ENCODE data around the gene ANKFN1. TPM values are rescaled to one million over a fixed set of nuclear protein-coding genes. Genes with fewer than 3 reads are reported as not detected.

ANKFN1 gene
- total RNA-seq, 4 donors from 2014 or later, result 0.40 TPM; not detected in 3

DNA sequence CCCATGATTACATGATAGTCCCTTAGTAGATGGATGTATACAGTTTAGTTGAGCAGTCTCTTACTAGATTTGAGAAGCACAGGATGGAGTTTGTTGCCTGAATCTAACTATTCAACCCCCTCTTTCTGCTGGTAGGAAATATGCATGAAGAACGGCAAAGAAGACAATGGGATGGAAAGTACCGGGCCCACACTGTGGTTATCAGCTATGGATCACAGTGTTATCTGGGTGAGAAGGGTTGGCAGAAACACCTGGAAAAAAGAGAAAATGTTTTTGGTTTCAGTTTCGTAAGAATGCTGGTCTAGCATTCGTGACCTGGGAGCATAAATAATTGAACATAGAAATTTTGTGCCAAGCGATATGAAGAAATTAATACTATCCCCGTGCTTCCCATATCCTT, 53.1 kb downstream of the ANKFN1 start:
- Histone ChIP-seq H3K27ac (replicated peaks in 1 of 4) (no peak overlapping the region), H3K36me3 (no peaks in the 10 kb centered on the region), H3K27me3 (no peaks in the 10 kb centered on the region), H3K4me1 (no peaks in the 10 kb centered on the region), H3K9me3 (peaks cover 0 to 4% (median 0%) of the 10 kb centered on the region in 4 donors), H3K4me3 (no peak overlapping the region)
- DNase-seq (ENCODE audit: extremely low spot score), result no peak
- TF ChIP-seq POLR2A (IDR thresholded peaks at IDR 0.05; ENCODE audit: low read depth), result no peak
- TF ChIP-seq, protein P1, sequence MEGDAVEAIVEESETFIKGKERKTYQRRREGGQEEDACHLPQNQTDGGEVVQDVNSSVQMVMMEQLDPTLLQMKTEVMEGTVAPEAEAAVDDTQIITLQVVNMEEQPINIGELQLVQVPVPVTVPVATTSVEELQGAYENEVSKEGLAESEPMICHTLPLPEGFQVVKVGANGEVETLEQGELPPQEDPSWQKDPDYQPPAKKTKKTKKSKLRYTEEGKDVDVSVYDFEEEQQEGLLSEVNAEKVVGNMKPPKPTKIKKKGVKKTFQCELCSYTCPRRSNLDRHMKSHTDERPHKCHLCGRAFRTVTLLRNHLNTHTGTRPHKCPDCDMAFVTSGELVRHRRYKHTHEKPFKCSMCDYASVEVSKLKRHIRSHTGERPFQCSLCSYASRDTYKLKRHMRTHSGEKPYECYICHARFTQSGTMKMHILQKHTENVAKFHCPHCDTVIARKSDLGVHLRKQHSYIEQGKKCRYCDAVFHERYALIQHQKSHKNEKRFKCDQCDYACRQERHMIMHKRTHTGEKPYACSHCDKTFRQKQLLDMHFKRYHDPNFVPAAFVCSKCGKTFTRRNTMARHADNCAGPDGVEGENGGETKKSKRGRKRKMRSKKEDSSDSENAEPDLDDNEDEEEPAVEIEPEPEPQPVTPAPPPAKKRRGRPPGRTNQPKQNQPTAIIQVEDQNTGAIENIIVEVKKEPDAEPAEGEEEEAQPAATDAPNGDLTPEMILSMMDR (IDR thresholded peaks at IDR 0.05), result no peak
- no peak for TF ChIP-seq EP300 (IDR thresholded peaks at IDR 0.05)
- no peak for TF ChIP-seq POLR2AphosphoS5 (IDR thresholded peaks at IDR 0.05)
- 89% methylated on average over 6 of the region's 6 CpGs for WGBS
- intact Hi-C loops (cut with DNase I), result no loop called here

DNA sequence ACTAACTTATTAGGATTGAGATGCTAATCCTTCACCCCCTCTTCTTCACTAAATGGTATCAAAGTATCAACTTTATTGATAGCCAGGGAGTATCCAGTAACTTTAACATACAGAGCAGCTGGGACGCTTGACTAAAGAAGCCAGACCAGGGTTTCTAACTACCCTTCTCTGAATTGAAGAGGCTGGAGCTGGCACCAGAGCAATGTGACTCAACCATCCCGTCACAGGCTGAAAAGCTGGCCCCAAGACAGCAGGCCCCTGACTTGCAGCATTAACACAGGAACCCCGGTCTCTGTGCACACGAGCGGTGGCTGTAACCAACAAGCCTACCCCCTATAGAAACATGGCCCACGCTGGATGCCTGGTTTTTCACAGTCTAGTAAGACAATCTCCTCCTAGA, 59.8 kb downstream of the ANKFN1 start:
- no peak for TF ChIP-seq POLR2AphosphoS5 (IDR thresholded peaks at IDR 0.05)
- TF ChIP-seq, protein P1 (IDR thresholded peaks at IDR 0.05), result no peak
- TF ChIP-seq EP300 (IDR thresholded peaks at IDR 0.05), result no peak
- TF ChIP-seq POLR2A (IDR thresholded peaks at IDR 0.05; ENCODE audit: low read depth), result no peak
- Histone ChIP-seq H3K27ac (replicated peaks in 1 of 4) (no peak overlapping the region), H3K36me3 (no peaks in the 10 kb centered on the region), H3K4me3 (no peak overlapping the region), H3K27me3 (no peaks in the 10 kb centered on the region), H3K9me3 (peaks cover 0 to 5% (median 0%) of the 10 kb centered on the region in 4 donors), H3K4me1 (no peaks in the 10 kb centered on the region)
- no peak for DNase-seq (ENCODE audit: extremely low spot score)
- WGBS, result 86% methylated on average over 6 of the region's 6 CpGs
- intact Hi-C loops (cut with DNase I), result no loop called here

DNA sequence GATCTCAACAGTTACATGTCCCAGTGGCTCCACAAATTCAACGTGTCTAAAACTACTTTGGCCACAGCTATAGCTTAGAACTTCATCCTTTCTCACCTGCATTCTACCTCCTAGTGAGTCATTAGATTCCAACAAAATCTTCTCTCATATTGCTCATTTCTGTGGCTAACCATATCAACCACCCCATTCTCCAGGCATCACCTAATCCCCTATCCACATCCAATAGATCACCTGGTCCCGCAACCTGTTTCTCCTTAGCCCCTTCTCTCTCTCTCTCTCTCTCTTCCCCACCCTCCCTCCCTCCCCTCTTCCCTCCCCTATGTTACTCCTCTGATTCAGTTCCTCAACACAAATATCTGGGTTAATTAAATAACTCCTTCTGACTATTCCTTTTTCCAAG, 64.6 kb downstream of the ANKFN1 start:
- WGBS, result 87% methylated on average over 2 of the region's 2 CpGs
- H3K27me3 ChIP-seq, result no peaks in the 10 kb centered on the region
- no peak for TF ChIP-seq POLR2A (IDR thresholded peaks at IDR 0.05; ENCODE audit: low read depth)
- TF ChIP-seq EP300 (IDR thresholded peaks at IDR 0.05), result no peak
- no peak for TF ChIP-seq POLR2AphosphoS5 (IDR thresholded peaks at IDR 0.05)
- TF ChIP-seq, protein P1 (IDR thresholded peaks at IDR 0.05), result no peak

DNA sequence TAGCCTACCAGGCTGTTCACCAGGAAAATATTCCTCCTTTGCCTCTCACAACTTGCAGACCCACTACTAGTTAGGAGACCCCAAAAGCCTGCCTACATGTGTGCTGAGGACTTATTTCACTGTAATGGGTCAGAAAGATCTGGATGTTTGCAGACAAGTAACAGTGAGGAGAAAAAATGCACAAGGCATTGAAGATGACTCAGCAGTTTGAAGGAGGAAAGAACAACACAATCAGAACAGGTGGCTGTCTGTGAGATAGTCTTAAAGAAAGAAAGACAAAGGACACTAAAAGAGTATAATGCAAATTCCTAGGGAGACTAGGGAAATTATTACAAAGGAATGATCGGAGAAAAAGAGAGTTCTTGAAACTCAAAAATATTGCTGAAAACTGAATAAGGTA, 69.0 kb downstream of the ANKFN1 start:
- no peak overlapping the region for H3K27ac ChIP-seq (replicated peaks in 1 of 4)
- peaks cover 0 to 5% (median 3%) of the 10 kb centered on the region in 4 donors for H3K4me1 ChIP-seq
- intact Hi-C loops (cut with DNase I), result no loop called here
- DNase-seq (ENCODE audit: extremely low spot score), result no peak
- no peaks in the 10 kb centered on the region for H3K36me3 ChIP-seq
- no peaks in the 10 kb centered on the region for H3K9me3 ChIP-seq
- no peak for TF ChIP-seq POLR2AphosphoS5 (IDR thresholded peaks at IDR 0.05)
- TF ChIP-seq, protein P1 (IDR thresholded peaks at IDR 0.05), result no peak
- TF ChIP-seq EP300 (IDR thresholded peaks at IDR 0.05), result no peak
- TF ChIP-seq POLR2A (IDR thresholded peaks at IDR 0.05; ENCODE audit: low read depth), result no peak
- WGBS, result 94% methylated on average over 1 of the region's 1 CpG
- H3K27me3 ChIP-seq, result no peaks in the 10 kb centered on the region
- no peak overlapping the region for H3K4me3 ChIP-seq

More for the DNA sequence above, 64.6 kb downstream of the ANKFN1 start:
- no peak for DNase-seq (ENCODE audit: extremely low spot score)
- H3K36me3 ChIP-seq, result no peaks in the 10 kb centered on the region
- no peaks in the 10 kb centered on the region for H3K9me3 ChIP-seq
- no peak overlapping the region for H3K4me3 ChIP-seq
- no peak overlapping the region for H3K27ac ChIP-seq (replicated peaks in 1 of 4)
- H3K4me1 ChIP-seq, result no peaks in the 10 kb centered on the region
- intact Hi-C loops (cut with DNase I), result no loop called here

GRCh38 chr17:56230660-56231059, 77.4 kb downstream of the ANKFN1 start:
- H3K27ac ChIP-seq (replicated peaks in 1 of 4), result no peak overlapping the region
- H3K36me3 ChIP-seq, result no peaks in the 10 kb centered on the region
- no peak for TF ChIP-seq EP300 (IDR thresholded peaks at IDR 0.05)
- no peak for TF ChIP-seq POLR2A (IDR thresholded peaks at IDR 0.05; ENCODE audit: low read depth)
- TF ChIP-seq, protein P1 (IDR thresholded peaks at IDR 0.05), result no peak
- no peak for TF ChIP-seq POLR2AphosphoS5 (IDR thresholded peaks at IDR 0.05)
- H3K4me3 ChIP-seq, result no peak overlapping the region
- intact Hi-C loops (cut with DNase I), result loop anchor here (10.0 kb wide), 1 partner anchor 64 kb away; no protein-coding TSS in a partner anchor
- peaks cover 0 to 6% (median 0%) of the 10 kb centered on the region in 4 donors for H3K9me3 ChIP-seq
- peaks cover 0 to under 1% (median under 1%) of the 10 kb centered on the region in 4 donors for H3K4me1 ChIP-seq
- WGBS, result 58% methylated on average over 4 of the region's 4 CpGs
- no peak for DNase-seq (ENCODE audit: extremely low spot score)
- no peaks in the 10 kb centered on the region for H3K27me3 ChIP-seq
